ENCODE measurements around the gene SEC61A1. TPM values are rescaled to one million over a fixed set of nuclear protein-coding genes. Genes with fewer than 3 reads are reported as not detected.

Gene SEC61A1
- total RNA-seq, 4 donors from 2014 or later, result 75.1 to 139 (median 124) TPM

GRCh38 chr3:128036119-128036518 is 16.1 kb upstream of the SEC61A1 start:
- no peak for TF ChIP-seq POLR2A (IDR thresholded peaks at IDR 0.05)
- TF ChIP-seq CTCF (IDR thresholded peaks at IDR 0.05), result no peak
- Histone ChIP-seq H3K27me3 (no peaks in the 10 kb centered on the region), H3K27ac (no peak overlapping the region), H3K9me3 (no peaks in the 10 kb centered on the region), H3K4me3 (no peak overlapping the region), H3K36me3 (no peaks in the 10 kb centered on the region), H3K4me1 (no peaks in the 10 kb centered on the region)
- DNase-seq, result no peak

- no peak overlapping the region for H3K27ac ChIP-seq
- no peaks in the 10 kb centered on the region for H3K9me3 ChIP-seq
- TF ChIP-seq POLR2A (IDR thresholded peaks at IDR 0.05), result no peak
- no peak for TF ChIP-seq CTCF (IDR thresholded peaks at IDR 0.05)
- no peaks in the 10 kb centered on the region for H3K4me1 ChIP-seq
- H3K27me3 ChIP-seq, result no peaks in the 10 kb centered on the region
- no peak overlapping the region for H3K4me3 ChIP-seq
- no peaks in the 10 kb centered on the region for H3K36me3 ChIP-seq
- DNase-seq, result no peak
Observed at GRCh38 chr3:128040041-128040440, 12.2 kb upstream of the SEC61A1 start.

- H3K4me3 ChIP-seq, result no peak overlapping the region
- TF ChIP-seq CTCF (IDR thresholded peaks at IDR 0.05) (no peak), POLR2A (IDR thresholded peaks at IDR 0.05) (no peak)
- no peaks in the 10 kb centered on the region for H3K36me3 ChIP-seq
- H3K9me3 ChIP-seq, result no peaks in the 10 kb centered on the region
- no peaks in the 10 kb centered on the region for H3K27me3 ChIP-seq
- no peaks in the 10 kb centered on the region for H3K4me1 ChIP-seq
- no peak overlapping the region for H3K27ac ChIP-seq
- DNase-seq, result no peak
Observed at GRCh38 chr3:128040660-128041059, 11.6 kb upstream of the SEC61A1 start.

GRCh38 chr3:128041344-128041743 is 10.9 kb upstream of the SEC61A1 start:
- no peak for DNase-seq
- TF ChIP-seq POLR2A (IDR thresholded peaks at IDR 0.05), result no peak
- no peak for TF ChIP-seq CTCF (IDR thresholded peaks at IDR 0.05)
- Histone ChIP-seq H3K36me3 (no peaks in the 10 kb centered on the region), H3K9me3 (no peaks in the 10 kb centered on the region), H3K4me3 (no peak overlapping the region), H3K27ac (no peak overlapping the region), H3K27me3 (no peaks in the 10 kb centered on the region), H3K4me1 (no peaks in the 10 kb centered on the region)

GRCh38 chr3:128050597-128050996 is 1.6 kb upstream of the SEC61A1 start:
- DNase-seq, result no peak

More at GRCh38 chr3:128050597-128050996, 1.6 kb upstream of the SEC61A1 start:
- H3K4me3 ChIP-seq, result no peak overlapping the region
- H3K36me3 ChIP-seq, result peaks cover 0 to 5% (median 0%) of the 10 kb centered on the region in 3 donors
- no peak for TF ChIP-seq POLR2A (IDR thresholded peaks at IDR 0.05)
- TF ChIP-seq CTCF (IDR thresholded peaks at IDR 0.05), result no peak
- H3K9me3 ChIP-seq, result no peaks in the 10 kb centered on the region
- H3K27ac ChIP-seq, result no peak overlapping the region
- no peaks in the 10 kb centered on the region for H3K27me3 ChIP-seq
- H3K4me1 ChIP-seq, result peaks cover 0 to 32% (median 5%) of the 10 kb centered on the region in 4 donors
